Measurements from ENCODE around the gene CXCR2. TPM values are rescaled to one million over a fixed set of nuclear protein-coding genes. Genes with fewer than 3 reads are reported as not detected.

CXCR2 gene
- total RNA-seq, 4 donors from 2014 or later, result 0.24 to 4.8 (median 4.0) TPM

GRCh38 chr2:218161644-218162043 lies 35.8 kb downstream of the CXCR2 start:
- TF ChIP-seq POLR2AphosphoS5 (IDR thresholded peaks at IDR 0.05), result no peak
- TF ChIP-seq CTCF (IDR thresholded peaks at IDR 0.05), result no peak
- no peak for TF ChIP-seq EP300 (IDR thresholded peaks at IDR 0.05)
- no peak for TF ChIP-seq POLR2A (IDR thresholded peaks at IDR 0.05)
- no peaks in the 10 kb centered on the region for H3K27me3 ChIP-seq
- H3K9me3 ChIP-seq, result no peaks in the 10 kb centered on the region
- no peaks in the 10 kb centered on the region for H3K36me3 ChIP-seq
- 91% methylated on average over 2 of the region's 2 CpGs for WGBS
- no peak for DNase-seq (ENCODE audit: low spot score in 2 of 2)
- H3K4me3 ChIP-seq, result no peak overlapping the region
- H3K4me1 ChIP-seq, result peaks cover 4% of the 10 kb centered on the region
- no peak overlapping the region for H3K27ac ChIP-seq

- DNase-seq (ENCODE audit: low spot score in 2 of 2), result no peak
- no peaks in the 10 kb centered on the region for H3K27me3 ChIP-seq
- 79% methylated on average over 1 of the region's 1 CpG for WGBS
- TF ChIP-seq POLR2AphosphoS5 (IDR thresholded peaks at IDR 0.05), result no peak
- no peak for TF ChIP-seq EP300 (IDR thresholded peaks at IDR 0.05)
- no peak for TF ChIP-seq POLR2A (IDR thresholded peaks at IDR 0.05)
- no peak for TF ChIP-seq CTCF (IDR thresholded peaks at IDR 0.05)
- peaks cover 7% of the 10 kb centered on the region for H3K4me1 ChIP-seq
- H3K9me3 ChIP-seq, result no peaks in the 10 kb centered on the region
- H3K4me3 ChIP-seq, result no peak overlapping the region
- H3K36me3 ChIP-seq, result no peaks in the 10 kb centered on the region
- H3K27ac ChIP-seq, result no peak overlapping the region
These were observed 37.0 kb downstream of the CXCR2 start for GRCh38 chr2:218162814-218163213.

- no peak for DNase-seq (ENCODE audit: low spot score in 2 of 2)
- 36% methylated on average over 3 of the region's 3 CpGs for WGBS
- no peaks in the 10 kb centered on the region for H3K36me3 ChIP-seq
- no peak within 1 kb of the TSS for H3K27ac ChIP-seq
- peaks cover 7% of the 10 kb centered on the region for H3K4me1 ChIP-seq
- no peaks in the 10 kb centered on the region for H3K27me3 ChIP-seq
- no peak for TF ChIP-seq CTCF (IDR thresholded peaks at IDR 0.05)
- no peak for TF ChIP-seq POLR2A (IDR thresholded peaks at IDR 0.05)
- TF ChIP-seq EP300 (IDR thresholded peaks at IDR 0.05), result no peak
- TF ChIP-seq POLR2AphosphoS5 (IDR thresholded peaks at IDR 0.05), result no peak
- no peaks in the 10 kb centered on the region for H3K9me3 ChIP-seq
- no peak within 1 kb of the TSS for H3K4me3 ChIP-seq
These were observed 41.0 kb downstream of the CXCR2 start, which contains the start of gene CXCR1 for GRCh38 chr2:218166791-218167190. CXCR1 (minus strand) TSS chr2:218166962; CDS start chr2:218165211, 1,751 bp downstream.

GRCh38 chr2:218168016-218168415 lies 42.2 kb downstream of the CXCR2 start:
- H3K9me3 ChIP-seq, result no peaks in the 10 kb centered on the region
- WGBS, result 54% methylated on average over 1 of the region's 1 CpG
- H3K4me3 ChIP-seq, result no peak overlapping the region
- no peak for TF ChIP-seq CTCF (IDR thresholded peaks at IDR 0.05)
- TF ChIP-seq EP300 (IDR thresholded peaks at IDR 0.05), result no peak
- TF ChIP-seq POLR2AphosphoS5 (IDR thresholded peaks at IDR 0.05), result no peak
- no peak for TF ChIP-seq POLR2A (IDR thresholded peaks at IDR 0.05)
- H3K36me3 ChIP-seq, result no peaks in the 10 kb centered on the region
- H3K4me1 ChIP-seq, result peaks cover 7% of the 10 kb centered on the region
- DNase-seq (ENCODE audit: low spot score in 2 of 2), result no peak
- peaks cover 2% of the 10 kb centered on the region for H3K27me3 ChIP-seq
- no peak overlapping the region for H3K27ac ChIP-seq

- Histone ChIP-seq H3K27me3 (peaks cover 3% of the 10 kb centered on the region), H3K4me1 (peaks cover 7% of the 10 kb centered on the region), H3K4me3 (no peak overlapping the region), H3K36me3 (no peaks in the 10 kb centered on the region), H3K9me3 (no peaks in the 10 kb centered on the region), H3K27ac (no peak overlapping the region)
- TF ChIP-seq CTCF (IDR thresholded peaks at IDR 0.05) (peak in 1 of 2 donors; percentile 59), POLR2A (IDR thresholded peaks at IDR 0.05) (no peak)
- WGBS, result 56% methylated on average over 9 of the region's 9 CpGs
- no peak for DNase-seq (ENCODE audit: low spot score in 2 of 2)
These were observed 43.0 kb downstream of the CXCR2 start for GRCh38 chr2:218168635-218169462.

Data from suprapubic skin (tissue), 4 donors.